SK-N-MC (cell line): ENCODE results near the gene GGA3.
"Not testable (repeated sequence)": the region's sequence is repeated elsewhere in the genome, so short reads cannot be mapped to it uniquely, and the experiment has no call there.

Source experiments
- DNase-seq: peaks from one replicate; pipeline ENCODE4 v3.0.0-alpha.2; 2011; ENCODE audit warnings: low read depth, low spot score
- H3K27ac ChIP-seq: fragments of 200-600 bp; sonication (generic); 2 replicates; pipeline ENCODE4 v1.5.1; 2016; ENCODE audit warnings: mixed run types
- H3K36me3 ChIP-seq: fragments of 200-600 bp; sonication (generic); 2 replicates; pipeline ENCODE4 v1.6.1; 2017; ENCODE audit warnings: antibody characterized with exemption, low read length, mixed read lengths; ENCODE audit not compliant: insufficient read depth
- H3K4me3 ChIP-seq: fragments of 200-600 bp; sonication (generic); 2 replicates; pipeline ENCODE4 v1.5.1; 2016
- H3K9ac ChIP-seq: fragments of 200-600 bp; sonication (generic); 2 replicates; pipeline ENCODE4 v1.8.0; 2017; ENCODE audit warnings: mixed run types, mixed read lengths; ENCODE audit not compliant: insufficient read length
- H3K9me3 ChIP-seq: fragments of 200-600 bp; sonication (generic); 2 replicates; pipeline ENCODE4 v1.6.1; 2017; ENCODE audit warnings: low read depth, mild to moderate bottlenecking, antibody characterized with exemption, low read length, moderate library complexity, mixed read lengths
- EZH2 ChIP-seq: fragments of 200-600 bp; sonication (generic); IDR thresholded peaks from one replicate; pipeline ENCODE4 v1.6.1; 2017; ENCODE audit warnings: antibody characterized with exemption
- FOXP2 ChIP-seq: optimal IDR thresholded peaks from 2 replicates; pipeline ENCODE3; 2011; ENCODE audit warnings: mild to moderate bottlenecking, moderate library complexity; ENCODE audit not compliant: insufficient read depth; ENCODE audit errors: extremely low read length, control extremely low read depth
- POLR2AphosphoS5 ChIP-seq: IDR thresholded peaks from 2 replicates; pipeline ENCODE4 v1.6.1; 2012; ENCODE audit warnings: mild to moderate bottlenecking, low read depth, low read length, borderline replicate concordance

Gene GGA3

GRCh38 chr17:75261336-75262111 lies at the start of gene GGA3, which contains the start of gene MRPS7:
GGA3 (minus strand) TSS chr17:75261606; CDS start chr17:75261587, 19 bp downstream.
MRPS7 (plus strand) TSS chr17:75261879; CDS start chr17:75261901, 22 bp downstream.
- TF ChIP-seq EZH2 (no peak), FOXP2 (peak; percentile 71), POLR2AphosphoS5 (peak; percentile 89)
- peaks cover 28% of the 10 kb centered on the region for H3K36me3 ChIP-seq
- H3K9ac ChIP-seq, result peak within 1 kb of the TSS; percentile 97
- no peaks in the 10 kb centered on the region for H3K9me3 ChIP-seq
- H3K27ac ChIP-seq, result peak within 1 kb of the TSS; percentile 98
- DNase-seq, result peak; percentile 57
- H3K4me3 ChIP-seq, result peak within 1 kb of the TSS; percentile 90

- Histone ChIP-seq H3K36me3 (no peaks in the 10 kb centered on the region), H3K9ac (no peak overlapping the region), H3K9me3 (no peaks in the 10 kb centered on the region), H3K27ac (no peak overlapping the region), H3K4me3 (no peak overlapping the region)
- no peak for TF ChIP-seq POLR2AphosphoS5
- no peak for TF ChIP-seq EZH2
- TF ChIP-seq FOXP2, result no peak
- no peak for DNase-seq
Observed at GRCh38 chr17:75308732-75309629, 47.6 kb upstream of the GGA3 start.

- no peak for DNase-seq
- TF ChIP-seq EZH2, result no peak
- TF ChIP-seq POLR2AphosphoS5, result no peak
- no peak for TF ChIP-seq FOXP2
- Histone ChIP-seq H3K9me3 (no peaks in the 10 kb centered on the region), H3K27ac (no peak overlapping the region), H3K36me3 (no peaks in the 10 kb centered on the region), H3K9ac (no peak overlapping the region), H3K4me3 (no peak overlapping the region)
Observed at GRCh38 chr17:75307957-75308731, 46.7 kb upstream of the GGA3 start.

- Histone ChIP-seq H3K4me3 (no peak overlapping the region), H3K27ac (no peak overlapping the region), H3K9ac (no peak overlapping the region), H3K9me3 (no peaks in the 10 kb centered on the region), H3K36me3 (no peaks in the 10 kb centered on the region)
- TF ChIP-seq EZH2 (no peak), FOXP2 (no peak), POLR2AphosphoS5 (no peak)
- DNase-seq, result no peak
Observed at GRCh38 chr17:75301502-75302206, 40.2 kb upstream of the GGA3 start.

- no peaks in the 10 kb centered on the region for H3K36me3 ChIP-seq
- no peak overlapping the region for H3K27ac ChIP-seq
- no peaks in the 10 kb centered on the region for H3K9me3 ChIP-seq
- no peak overlapping the region for H3K9ac ChIP-seq
- TF ChIP-seq EZH2 (no peak), POLR2AphosphoS5 (no peak), FOXP2 (no peak)
- no peak overlapping the region for H3K4me3 ChIP-seq
- DNase-seq, result no peak
Observed at GRCh38 chr17:75301049-75301448, 39.6 kb upstream of the GGA3 start.

- H3K36me3 ChIP-seq, result no peaks in the 10 kb centered on the region
- H3K27ac ChIP-seq, result no peak overlapping the region
- TF ChIP-seq EZH2 (no peak), POLR2AphosphoS5 (no peak), FOXP2 (no peak)
- H3K9ac ChIP-seq, result no peak overlapping the region
- no peak for DNase-seq
- no peaks in the 10 kb centered on the region for H3K9me3 ChIP-seq
- H3K4me3 ChIP-seq, result no peak overlapping the region
Observed at GRCh38 chr17:75300280-75300679, 38.9 kb upstream of the GGA3 start.

GRCh38 chr17:75295201-75296158 lies 34.1 kb upstream of the GGA3 start:
- no peak overlapping the region for H3K27ac ChIP-seq
- H3K9me3 ChIP-seq, result no peaks in the 10 kb centered on the region
- H3K9ac ChIP-seq, result no peak overlapping the region
- TF ChIP-seq POLR2AphosphoS5, result no peak
- no peak for TF ChIP-seq EZH2
- TF ChIP-seq FOXP2, result no peak
- no peaks in the 10 kb centered on the region for H3K36me3 ChIP-seq
- no peak for DNase-seq
- H3K4me3 ChIP-seq, result no peak overlapping the region

- H3K27ac ChIP-seq, result not testable (repeated sequence)
Observed at GRCh38 chr17:75292810-75293448, 31.5 kb upstream of the GGA3 start.

More at GRCh38 chr17:75292810-75293448, 31.5 kb upstream of the GGA3 start:
- H3K9ac ChIP-seq, H3K9me3 ChIP-seq, H3K4me3 ChIP-seq, H3K36me3 ChIP-seq, DNase-seq: not testable (repeated sequence)
